Panc1 (cell line): ENCODE measurements around the gene SAMD4B.

Experiments used
- SIN3A ChIP-seq: IDR thresholded peaks from 2 replicates; pipeline ENCODE4 v1.6.1; 2012; ENCODE audit warnings: low read depth, mild to moderate bottlenecking, low read length, moderate library complexity, borderline replicate concordance; ENCODE audit not compliant: insufficient read depth
- TCF7L2 ChIP-seq: IDR thresholded peaks from 2 replicates; pipeline ENCODE4 v1.6.1; 2011; ENCODE audit warnings: mild to moderate bottlenecking, low read depth, low read length, inconsistent platforms
- TF ChIP-seq, protein P1 (sequence below): fragments of 450-650 bp; IDR thresholded peaks from 2 replicates; pipeline ENCODE4 v1.5.1; 2017; ENCODE audit warnings: mild to moderate bottlenecking
- TF ChIP-seq, protein P2 (sequence below), 2 experiments: IDR thresholded peaks; 2 replicates each; pipeline ENCODE4 v1.6.1; 2011 to 2012; ENCODE audit warnings: low read depth in 2 of 2, control low read depth in 1 of 2, low read length in 1 of 2, mild to moderate bottlenecking in 1 of 2, moderate library complexity in 1 of 2; ENCODE audit not compliant: insufficient read depth in 1 of 2

DNA sequence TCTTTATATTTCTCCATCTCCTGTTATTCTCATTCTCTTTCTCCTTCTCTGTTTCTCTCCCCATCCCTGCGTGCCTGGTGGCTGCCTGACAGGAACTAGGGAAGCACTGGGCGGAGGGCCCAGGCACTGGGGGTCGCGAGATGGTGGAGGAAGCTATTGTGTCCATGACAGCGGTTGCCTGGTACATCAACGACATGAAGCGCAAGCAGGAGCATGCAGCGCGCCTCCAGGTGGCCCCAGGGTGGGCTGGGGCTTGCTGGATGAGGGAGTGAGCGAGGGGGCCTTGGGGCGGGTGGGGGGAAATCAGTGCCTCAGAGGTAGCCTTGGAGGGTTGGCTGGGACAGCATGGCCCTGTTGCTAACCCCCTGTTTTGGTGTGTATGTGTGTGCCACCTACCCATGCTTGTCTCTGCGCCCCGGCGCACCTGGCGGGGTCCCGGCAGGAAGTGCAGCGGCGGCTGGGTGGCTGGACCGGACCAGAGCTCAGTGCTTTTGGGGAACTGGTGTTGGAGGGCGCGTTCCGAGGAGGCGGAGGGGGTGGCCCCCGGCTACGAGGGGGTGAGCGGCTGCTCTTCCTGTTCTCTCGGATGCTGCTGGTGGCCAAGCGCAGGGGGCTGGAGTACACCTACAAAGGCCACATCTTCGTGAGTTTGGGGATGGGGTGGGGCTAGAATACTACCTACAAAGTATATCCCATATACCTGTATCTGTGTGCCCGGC is 75.4 kb downstream of the SAMD4B start:
- TF ChIP-seq, protein P1, sequence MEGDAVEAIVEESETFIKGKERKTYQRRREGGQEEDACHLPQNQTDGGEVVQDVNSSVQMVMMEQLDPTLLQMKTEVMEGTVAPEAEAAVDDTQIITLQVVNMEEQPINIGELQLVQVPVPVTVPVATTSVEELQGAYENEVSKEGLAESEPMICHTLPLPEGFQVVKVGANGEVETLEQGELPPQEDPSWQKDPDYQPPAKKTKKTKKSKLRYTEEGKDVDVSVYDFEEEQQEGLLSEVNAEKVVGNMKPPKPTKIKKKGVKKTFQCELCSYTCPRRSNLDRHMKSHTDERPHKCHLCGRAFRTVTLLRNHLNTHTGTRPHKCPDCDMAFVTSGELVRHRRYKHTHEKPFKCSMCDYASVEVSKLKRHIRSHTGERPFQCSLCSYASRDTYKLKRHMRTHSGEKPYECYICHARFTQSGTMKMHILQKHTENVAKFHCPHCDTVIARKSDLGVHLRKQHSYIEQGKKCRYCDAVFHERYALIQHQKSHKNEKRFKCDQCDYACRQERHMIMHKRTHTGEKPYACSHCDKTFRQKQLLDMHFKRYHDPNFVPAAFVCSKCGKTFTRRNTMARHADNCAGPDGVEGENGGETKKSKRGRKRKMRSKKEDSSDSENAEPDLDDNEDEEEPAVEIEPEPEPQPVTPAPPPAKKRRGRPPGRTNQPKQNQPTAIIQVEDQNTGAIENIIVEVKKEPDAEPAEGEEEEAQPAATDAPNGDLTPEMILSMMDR = no peak
- TF ChIP-seq TCF7L2 (no peak), SIN3A (no peak)
- TF ChIP-seq, protein P2, sequence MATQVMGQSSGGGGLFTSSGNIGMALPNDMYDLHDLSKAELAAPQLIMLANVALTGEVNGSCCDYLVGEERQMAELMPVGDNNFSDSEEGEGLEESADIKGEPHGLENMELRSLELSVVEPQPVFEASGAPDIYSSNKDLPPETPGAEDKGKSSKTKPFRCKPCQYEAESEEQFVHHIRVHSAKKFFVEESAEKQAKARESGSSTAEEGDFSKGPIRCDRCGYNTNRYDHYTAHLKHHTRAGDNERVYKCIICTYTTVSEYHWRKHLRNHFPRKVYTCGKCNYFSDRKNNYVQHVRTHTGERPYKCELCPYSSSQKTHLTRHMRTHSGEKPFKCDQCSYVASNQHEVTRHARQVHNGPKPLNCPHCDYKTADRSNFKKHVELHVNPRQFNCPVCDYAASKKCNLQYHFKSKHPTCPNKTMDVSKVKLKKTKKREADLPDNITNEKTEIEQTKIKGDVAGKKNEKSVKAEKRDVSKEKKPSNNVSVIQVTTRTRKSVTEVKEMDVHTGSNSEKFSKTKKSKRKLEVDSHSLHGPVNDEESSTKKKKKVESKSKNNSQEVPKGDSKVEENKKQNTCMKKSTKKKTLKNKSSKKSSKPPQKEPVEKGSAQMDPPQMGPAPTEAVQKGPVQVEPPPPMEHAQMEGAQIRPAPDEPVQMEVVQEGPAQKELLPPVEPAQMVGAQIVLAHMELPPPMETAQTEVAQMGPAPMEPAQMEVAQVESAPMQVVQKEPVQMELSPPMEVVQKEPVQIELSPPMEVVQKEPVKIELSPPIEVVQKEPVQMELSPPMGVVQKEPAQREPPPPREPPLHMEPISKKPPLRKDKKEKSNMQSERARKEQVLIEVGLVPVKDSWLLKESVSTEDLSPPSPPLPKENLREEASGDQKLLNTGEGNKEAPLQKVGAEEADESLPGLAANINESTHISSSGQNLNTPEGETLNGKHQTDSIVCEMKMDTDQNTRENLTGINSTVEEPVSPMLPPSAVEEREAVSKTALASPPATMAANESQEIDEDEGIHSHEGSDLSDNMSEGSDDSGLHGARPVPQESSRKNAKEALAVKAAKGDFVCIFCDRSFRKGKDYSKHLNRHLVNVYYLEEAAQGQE (IDR thresholded peaks at IDR 0.05; ENCODE audit: insufficient read depth in 1 of 2, low read depth in 2 of 2, low read length in 1 of 2) = no peak
